ENCODE measurements around the gene ZBTB46. TPM values are rescaled to one million over a fixed set of nuclear protein-coding genes. Genes with fewer than 3 reads are reported as not detected.

Gene ZBTB46
- total RNA-seq, 1 experiment from 2014 or later, result 27.1 TPM

GRCh38 chr20:63702036-63702665 lies 128.9 kb downstream of the ZBTB46 start:
- H4K5ac ChIP-seq (ENCODE audit: insufficient read length, low read depth, low read length), result no peak overlapping the region
- H3K4ac ChIP-seq (ENCODE audit: low read depth, low read length), result no peak overlapping the region
- H3K4me1 ChIP-seq (ENCODE audit: insufficient read depth, low read length), result no peaks in the 10 kb centered on the region
- no peak overlapping the region for H3K23ac ChIP-seq (ENCODE audit: insufficient read length, low read depth, low read length)
- peaks cover 5% of the 10 kb centered on the region for H3K23me2 ChIP-seq (ENCODE audit: insufficient read length, low read depth, low read length, poor library complexity, severe bottlenecking)
- H3K27ac ChIP-seq (ENCODE audit: insufficient read length, low read depth, low read length), result no peak overlapping the region
- no peak for DNase-seq
- H3K9ac ChIP-seq (ENCODE audit: extremely low read depth, insufficient read length, low read length), result no peak overlapping the region
- no CpG with 5 or more reads among the region's 16 CpGs for WGBS (ENCODE audit: extremely low coverage, insufficient read length, low lambda C conversion rate)
- Mint-ChIP-seq H3K27ac (no peak overlapping the region), H3K27me3 (ENCODE audit: low read depth) (peaks cover 3% of the 10 kb centered on the region; the same call in 1 of the 2 replicates), H3K9me3 (no peaks in the 10 kb centered on the region), H3K36me3 (ENCODE audit: insufficient read depth in 1 of 3, low read depth in 3 of 3) (peaks cover 16 to 28% (median 26%) of the 10 kb centered on the region in 3 experiments; a peak in 6 of 7 replicates), H3K4me3 (no peak overlapping the region; a peak in 1 of 5 replicates), H3K4me1 (peaks cover 4 to 14% of the 10 kb centered on the region in 2 experiments)
- H2BK15ac ChIP-seq (ENCODE audit: low read depth, low read length), result no peak overlapping the region
- no peak overlapping the region; the same call in 1 of the 2 replicates for H3K14ac ChIP-seq (ENCODE audit: insufficient read depth, low read length)
- TF ChIP-seq CTCF (conservative IDR thresholded peaks at IDR 0.05), result no peak
- H2BK20ac ChIP-seq (ENCODE audit: low read depth, low read length, poor library complexity, severe bottlenecking), result no peak overlapping the region
- H3K18ac ChIP-seq (ENCODE audit: insufficient read length, low read depth, low read length), result no peak overlapping the region
- H3K9me3 ChIP-seq (ENCODE audit: control insufficient read depth, low read depth, low read length), result no peaks in the 10 kb centered on the region
- H4K91ac ChIP-seq (ENCODE audit: insufficient read length, low read depth, low read length), result no peak overlapping the region
- H3K27me3 ChIP-seq (ENCODE audit: insufficient read depth, low read length), result no peaks in the 10 kb centered on the region
- no peak overlapping the region for H3K56ac ChIP-seq (ENCODE audit: insufficient read length, low read depth, low read length)
- no peak overlapping the region for H2BK120ac ChIP-seq (ENCODE audit: low read depth, low read length, poor library complexity, severe bottlenecking)
- H4K20me1 ChIP-seq (ENCODE audit: control insufficient read depth, insufficient read depth, insufficient read length), result no peaks in the 10 kb centered on the region
- H3K79me2 ChIP-seq (ENCODE audit: insufficient read depth, low read length), result peaks cover 2% of the 10 kb centered on the region; the same call in 1 of the 2 replicates
- H3T11ph ChIP-seq (ENCODE audit: low read length), result no peak overlapping the region
- no peak overlapping the region for H4K8ac ChIP-seq (replicated peaks; ENCODE audit: insufficient read length, low read depth, low read length)
- no peak overlapping the region for H2BK5ac ChIP-seq (ENCODE audit: insufficient read length, low read length)
- peaks cover 3% of the 10 kb centered on the region for H3K79me1 ChIP-seq (ENCODE audit: insufficient read depth, low read depth, low read length, poor library complexity, severe bottlenecking)
- no peak overlapping the region for H2AK5ac ChIP-seq (ENCODE audit: insufficient read length, low read length)
- no peak overlapping the region for H2BK12ac ChIP-seq (ENCODE audit: insufficient read length, low read depth, low read length)
- H3K4me2 ChIP-seq (ENCODE audit: insufficient read depth, insufficient read length, low read length), result no peak overlapping the region
- H2AFZ ChIP-seq (ENCODE audit: low read length), result no peak overlapping the region
